ENCODE data around the gene SNAPC4. TPM values are rescaled to one million over a fixed set of nuclear protein-coding genes. Genes with fewer than 3 reads are reported as not detected.
A peak's percentile ranks its signal among the peaks of the same experiment; 100 is the strongest.

The SNAPC4 gene
- total RNA-seq, 4 donors from 2014 or later = 5.9 to 9.9 (median 9.6) TPM

DNA sequence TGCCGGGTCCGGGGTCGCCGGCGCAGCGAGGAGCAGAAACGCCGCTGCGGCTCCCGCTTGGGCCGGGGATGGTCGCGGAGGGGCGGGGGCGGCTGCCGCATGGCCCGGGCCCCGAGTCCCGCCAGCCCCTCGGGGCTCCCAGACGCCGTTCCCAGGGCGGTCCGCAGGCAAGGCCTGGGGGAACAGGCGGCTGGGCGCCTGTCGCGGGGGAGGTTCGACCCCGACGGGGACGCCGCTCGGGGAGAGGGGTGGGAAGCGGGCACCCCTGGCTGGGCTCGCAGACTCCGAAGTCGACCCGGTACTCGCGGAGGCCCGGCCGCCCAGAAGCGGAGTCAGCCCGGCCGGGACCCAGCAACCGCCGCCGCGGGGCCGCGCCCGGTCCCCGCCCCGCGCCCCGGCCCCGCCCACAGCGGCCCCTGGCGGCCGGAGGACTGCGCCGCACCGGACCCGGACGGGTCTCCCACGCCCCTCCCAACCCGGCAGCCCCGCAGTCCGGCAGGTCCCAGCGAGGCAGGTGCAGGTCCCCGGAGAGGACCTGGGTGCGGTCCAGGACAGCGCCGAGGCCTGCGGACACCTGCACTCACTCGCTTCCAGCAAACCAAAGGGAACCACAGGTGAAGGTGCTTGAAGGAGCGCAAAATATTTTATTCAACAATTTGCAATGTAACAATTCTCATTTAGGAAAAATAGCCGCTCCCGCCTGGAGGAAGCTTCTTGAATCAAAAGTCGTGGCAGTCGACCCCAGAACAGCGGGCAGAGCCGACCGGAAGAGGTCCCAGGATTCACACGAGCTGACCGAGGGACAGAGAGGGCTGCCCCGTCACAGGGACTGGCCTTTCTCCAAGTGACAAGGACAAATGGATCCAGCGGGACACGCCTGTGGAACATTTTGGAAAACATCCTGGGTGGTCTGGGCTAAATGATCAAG is 39.8 kb upstream of the SNAPC4 start, which contains the start of gene INPP5E:
TSS of gene INPP5E (minus strand) at position 365 of the 928 bp plus-strand sequence. CDS start 426 bp downstream, outside the sequence.
- peak; percentile 33 to 93 for DNase-seq (ENCODE audit: low spot score in 2 of 2)
- WGBS, 2 donors = 10 to 26% methylated on average over 20 to 53 of the region's 90 CpGs
- H3K4me3 ChIP-seq (ENCODE audit: low read depth, poor library complexity, severe bottlenecking) = peak within 1 kb of the TSS; percentile 85
- TF ChIP-seq, protein P1, sequence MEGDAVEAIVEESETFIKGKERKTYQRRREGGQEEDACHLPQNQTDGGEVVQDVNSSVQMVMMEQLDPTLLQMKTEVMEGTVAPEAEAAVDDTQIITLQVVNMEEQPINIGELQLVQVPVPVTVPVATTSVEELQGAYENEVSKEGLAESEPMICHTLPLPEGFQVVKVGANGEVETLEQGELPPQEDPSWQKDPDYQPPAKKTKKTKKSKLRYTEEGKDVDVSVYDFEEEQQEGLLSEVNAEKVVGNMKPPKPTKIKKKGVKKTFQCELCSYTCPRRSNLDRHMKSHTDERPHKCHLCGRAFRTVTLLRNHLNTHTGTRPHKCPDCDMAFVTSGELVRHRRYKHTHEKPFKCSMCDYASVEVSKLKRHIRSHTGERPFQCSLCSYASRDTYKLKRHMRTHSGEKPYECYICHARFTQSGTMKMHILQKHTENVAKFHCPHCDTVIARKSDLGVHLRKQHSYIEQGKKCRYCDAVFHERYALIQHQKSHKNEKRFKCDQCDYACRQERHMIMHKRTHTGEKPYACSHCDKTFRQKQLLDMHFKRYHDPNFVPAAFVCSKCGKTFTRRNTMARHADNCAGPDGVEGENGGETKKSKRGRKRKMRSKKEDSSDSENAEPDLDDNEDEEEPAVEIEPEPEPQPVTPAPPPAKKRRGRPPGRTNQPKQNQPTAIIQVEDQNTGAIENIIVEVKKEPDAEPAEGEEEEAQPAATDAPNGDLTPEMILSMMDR (IDR thresholded peaks at IDR 0.05) = no peak
- intact Hi-C loops (cut with DNase I; ENCODE audit: low total_unique reads) = no loop called here

DNA sequence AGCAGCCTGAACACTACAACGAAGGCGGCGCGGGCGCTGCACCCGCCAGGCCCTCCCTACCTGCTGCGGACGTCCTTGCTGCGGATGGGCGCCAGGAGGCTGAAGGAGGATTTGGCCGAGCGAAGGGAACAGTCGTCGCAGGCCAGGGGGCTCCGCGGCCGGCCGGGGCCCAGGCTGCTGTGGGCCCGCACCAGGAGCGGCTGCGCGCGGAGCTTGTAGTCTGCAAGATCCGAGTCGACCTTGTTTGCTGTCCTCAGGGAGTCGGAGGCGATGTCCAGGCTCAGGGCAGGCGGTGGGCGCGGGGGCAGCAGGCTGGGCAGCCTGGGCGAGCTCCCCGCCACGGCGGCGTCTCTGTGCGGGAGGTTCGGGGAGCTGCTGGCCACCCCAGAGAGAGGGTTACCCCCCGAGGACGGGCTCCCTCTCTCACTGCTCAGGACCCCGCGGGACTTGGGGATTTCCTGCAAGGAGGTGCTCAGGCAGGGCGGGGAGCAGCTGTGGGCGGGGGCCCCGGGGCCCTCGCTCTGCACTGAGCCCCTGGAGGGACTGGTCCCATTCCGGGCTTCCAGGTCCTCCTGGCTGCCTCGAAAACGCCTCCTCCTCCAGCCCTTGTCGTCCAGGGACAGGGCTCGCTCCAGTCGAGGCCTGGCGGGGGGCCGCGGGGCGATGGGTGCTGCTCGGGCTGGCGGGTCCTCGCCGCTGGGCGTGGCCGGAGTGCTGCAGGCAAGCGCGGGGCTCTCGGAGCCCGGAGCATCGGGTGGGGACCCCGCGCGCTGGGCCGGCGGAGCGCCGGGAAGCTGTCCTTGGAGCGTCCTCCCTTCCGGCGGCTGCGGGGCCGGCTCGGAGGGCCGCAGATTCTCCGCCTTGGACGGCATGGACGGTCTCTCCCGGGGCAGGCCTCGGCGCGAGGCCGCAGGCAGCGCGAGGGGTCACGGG is 38.8 kb upstream of the SNAPC4 start:
- peak overlapping the region; percentile 85 for H3K4me3 ChIP-seq (ENCODE audit: low read depth, poor library complexity, severe bottlenecking)
- TF ChIP-seq POLR2A (IDR thresholded peaks at IDR 0.05) = no peak
- TF ChIP-seq, protein P1 (IDR thresholded peaks at IDR 0.05) = no peak
- intact Hi-C loops (cut with DNase I; ENCODE audit: low total_unique reads) = no loop called here
- no peak for DNase-seq (ENCODE audit: low spot score in 2 of 2)
- WGBS, 2 donors = 1 to 2% methylated on average over 22 to 62 of the region's 91 CpGs

GRCh38 chr9:136437839-136438547 is 38.0 kb upstream of the SNAPC4 start:
- TF ChIP-seq POLR2A (IDR thresholded peaks at IDR 0.05) = no peak
- TF ChIP-seq, protein P1 (IDR thresholded peaks at IDR 0.05) = no peak
- WGBS, 2 donors = 38 to 47% methylated on average over 35 of the region's 37 CpGs
- DNase-seq (ENCODE audit: low spot score in 2 of 2) = no peak
- peak overlapping the region; percentile 85 for H3K4me3 ChIP-seq (ENCODE audit: low read depth, poor library complexity, severe bottlenecking)
- intact Hi-C loops (cut with DNase I; ENCODE audit: low total_unique reads) = no loop called here

DNA sequence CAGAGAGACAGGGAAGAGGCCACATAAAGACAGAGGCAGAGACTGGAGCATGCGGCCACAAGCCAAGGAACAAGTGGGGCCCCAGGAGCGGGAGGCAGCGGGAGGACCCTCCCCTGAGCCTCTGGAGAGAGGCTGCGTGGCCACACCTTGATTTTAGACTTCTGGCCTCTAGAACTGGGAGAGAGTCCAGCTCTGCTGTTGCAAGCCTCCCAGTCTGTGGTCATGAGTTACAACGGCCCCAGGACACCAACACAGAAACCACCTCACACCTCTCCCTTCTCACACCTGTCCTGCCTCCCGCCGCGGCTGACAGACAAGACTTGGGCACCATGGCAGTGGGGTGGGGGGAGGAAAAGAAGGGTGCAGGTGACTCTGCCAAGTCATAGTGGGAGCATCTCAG is 37.5 kb upstream of the SNAPC4 start:
- WGBS, 2 donors = 32 to 46% methylated on average over 7 of the region's 8 CpGs
- TF ChIP-seq, protein P1 (IDR thresholded peaks at IDR 0.05) = no peak
- TF ChIP-seq POLR2A (IDR thresholded peaks at IDR 0.05) = no peak
- no peak overlapping the region for H3K4me3 ChIP-seq (ENCODE audit: low read depth, poor library complexity, severe bottlenecking)
- DNase-seq (ENCODE audit: low spot score in 2 of 2) = no peak
- intact Hi-C loops (cut with DNase I; ENCODE audit: low total_unique reads) = no loop called here

DNA sequence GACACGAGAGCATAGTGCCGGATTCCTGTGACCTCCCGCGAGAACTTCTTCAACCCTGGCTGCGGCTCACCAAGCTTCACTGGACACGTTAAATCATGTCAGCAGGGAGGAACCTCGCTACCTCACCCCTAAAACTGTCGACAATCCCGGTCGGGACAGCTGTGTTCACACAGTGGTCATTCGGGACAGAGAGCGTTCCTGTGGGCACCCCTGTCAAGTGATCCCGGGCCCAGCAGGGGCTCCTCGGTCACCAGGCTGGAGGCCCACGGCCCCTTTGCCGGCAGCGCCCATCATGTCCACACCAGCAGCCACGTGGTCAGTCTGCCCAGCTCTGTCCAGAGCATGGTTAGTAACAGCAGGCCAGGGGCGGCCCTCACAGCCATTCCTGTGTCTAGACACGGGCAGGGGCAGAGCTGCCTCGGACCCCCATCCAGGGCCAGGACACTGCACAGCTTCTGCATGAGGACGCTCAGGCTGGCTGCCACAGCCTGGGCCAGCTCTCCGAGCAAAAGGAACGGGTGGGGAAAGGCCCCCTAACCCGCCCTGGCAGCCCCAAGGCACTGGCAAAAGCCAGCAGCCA is 36.2 kb upstream of the SNAPC4 start:
- DNase-seq (ENCODE audit: low spot score in 2 of 2) = no peak
- WGBS, 2 donors = 86 to 93% methylated on average over 22 of the region's 25 CpGs
- intact Hi-C loops (cut with DNase I; ENCODE audit: low total_unique reads) = no loop called here
- TF ChIP-seq, protein P1 (IDR thresholded peaks at IDR 0.05) = no peak
- no peak for TF ChIP-seq POLR2A (IDR thresholded peaks at IDR 0.05)
- no peak overlapping the region for H3K4me3 ChIP-seq (ENCODE audit: low read depth, poor library complexity, severe bottlenecking)
